Neural progenitor cell (in vitro differentiated cells): ENCODE measurements around the gene CRB2.

ENCODE experiments used
- EZH2 ChIP-seq: fragments of 200-600 bp; sonication (generic); IDR thresholded peaks from 2 replicates; pipeline ENCODE4 v1.6.1; 2017; ENCODE audit warnings: antibody characterized with exemption, mild to moderate bottlenecking, moderate library complexity
- EZH2phosphoT487 ChIP-seq: fragments of 200-600 bp; sonication (generic); IDR thresholded peaks from 2 replicates; pipeline ENCODE4 v1.6.1; 2017; ENCODE audit warnings: antibody characterized with exemption
- TF ChIP-seq, protein P1 (sequence below): fragments of 200-600 bp; sonication (generic); IDR thresholded peaks from 2 replicates; pipeline ENCODE4 v1.5.1; 2017; ENCODE audit warnings: antibody characterized with exemption, mild to moderate bottlenecking

- TF ChIP-seq, protein P1, sequence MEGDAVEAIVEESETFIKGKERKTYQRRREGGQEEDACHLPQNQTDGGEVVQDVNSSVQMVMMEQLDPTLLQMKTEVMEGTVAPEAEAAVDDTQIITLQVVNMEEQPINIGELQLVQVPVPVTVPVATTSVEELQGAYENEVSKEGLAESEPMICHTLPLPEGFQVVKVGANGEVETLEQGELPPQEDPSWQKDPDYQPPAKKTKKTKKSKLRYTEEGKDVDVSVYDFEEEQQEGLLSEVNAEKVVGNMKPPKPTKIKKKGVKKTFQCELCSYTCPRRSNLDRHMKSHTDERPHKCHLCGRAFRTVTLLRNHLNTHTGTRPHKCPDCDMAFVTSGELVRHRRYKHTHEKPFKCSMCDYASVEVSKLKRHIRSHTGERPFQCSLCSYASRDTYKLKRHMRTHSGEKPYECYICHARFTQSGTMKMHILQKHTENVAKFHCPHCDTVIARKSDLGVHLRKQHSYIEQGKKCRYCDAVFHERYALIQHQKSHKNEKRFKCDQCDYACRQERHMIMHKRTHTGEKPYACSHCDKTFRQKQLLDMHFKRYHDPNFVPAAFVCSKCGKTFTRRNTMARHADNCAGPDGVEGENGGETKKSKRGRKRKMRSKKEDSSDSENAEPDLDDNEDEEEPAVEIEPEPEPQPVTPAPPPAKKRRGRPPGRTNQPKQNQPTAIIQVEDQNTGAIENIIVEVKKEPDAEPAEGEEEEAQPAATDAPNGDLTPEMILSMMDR: no peak
- TF ChIP-seq EZH2 (no peak), EZH2phosphoT487 (no peak)
Measured at GRCh38 chr9:123378025-123378424, 22.0 kb downstream of the CRB2 start.
